GM12801 (cell line): ENCODE measurements around the gene FBN1.

Experiments used
- TF ChIP-seq, protein P1 (sequence below): IDR thresholded peaks from one replicate; pipeline ENCODE4 v1.5.1; 2011; ENCODE audit warnings: control low read depth; ENCODE audit not compliant: insufficient read length; ENCODE audit errors: extremely low read depth

The FBN1 gene

DNA sequence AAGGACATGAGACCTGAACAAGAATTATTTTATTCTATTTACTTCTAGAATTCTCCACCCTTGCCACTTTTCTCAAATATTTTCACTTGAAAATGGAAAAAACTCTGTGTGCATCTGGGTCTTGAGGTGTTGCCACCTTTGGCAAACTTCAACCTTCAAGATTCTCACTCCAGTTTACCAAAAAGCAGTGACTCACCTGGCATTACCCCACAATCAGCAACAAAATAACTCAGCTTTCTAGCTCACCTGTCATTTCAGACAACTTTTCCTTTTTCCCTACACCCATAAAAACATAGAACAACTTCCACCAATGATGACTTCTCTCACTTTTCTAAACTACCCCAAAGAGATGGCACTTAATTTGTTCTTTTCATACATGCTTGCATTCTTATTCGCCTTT is 198.5 kb downstream of the FBN1 start:
- TF ChIP-seq, protein P1, sequence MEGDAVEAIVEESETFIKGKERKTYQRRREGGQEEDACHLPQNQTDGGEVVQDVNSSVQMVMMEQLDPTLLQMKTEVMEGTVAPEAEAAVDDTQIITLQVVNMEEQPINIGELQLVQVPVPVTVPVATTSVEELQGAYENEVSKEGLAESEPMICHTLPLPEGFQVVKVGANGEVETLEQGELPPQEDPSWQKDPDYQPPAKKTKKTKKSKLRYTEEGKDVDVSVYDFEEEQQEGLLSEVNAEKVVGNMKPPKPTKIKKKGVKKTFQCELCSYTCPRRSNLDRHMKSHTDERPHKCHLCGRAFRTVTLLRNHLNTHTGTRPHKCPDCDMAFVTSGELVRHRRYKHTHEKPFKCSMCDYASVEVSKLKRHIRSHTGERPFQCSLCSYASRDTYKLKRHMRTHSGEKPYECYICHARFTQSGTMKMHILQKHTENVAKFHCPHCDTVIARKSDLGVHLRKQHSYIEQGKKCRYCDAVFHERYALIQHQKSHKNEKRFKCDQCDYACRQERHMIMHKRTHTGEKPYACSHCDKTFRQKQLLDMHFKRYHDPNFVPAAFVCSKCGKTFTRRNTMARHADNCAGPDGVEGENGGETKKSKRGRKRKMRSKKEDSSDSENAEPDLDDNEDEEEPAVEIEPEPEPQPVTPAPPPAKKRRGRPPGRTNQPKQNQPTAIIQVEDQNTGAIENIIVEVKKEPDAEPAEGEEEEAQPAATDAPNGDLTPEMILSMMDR = no peak

DNA sequence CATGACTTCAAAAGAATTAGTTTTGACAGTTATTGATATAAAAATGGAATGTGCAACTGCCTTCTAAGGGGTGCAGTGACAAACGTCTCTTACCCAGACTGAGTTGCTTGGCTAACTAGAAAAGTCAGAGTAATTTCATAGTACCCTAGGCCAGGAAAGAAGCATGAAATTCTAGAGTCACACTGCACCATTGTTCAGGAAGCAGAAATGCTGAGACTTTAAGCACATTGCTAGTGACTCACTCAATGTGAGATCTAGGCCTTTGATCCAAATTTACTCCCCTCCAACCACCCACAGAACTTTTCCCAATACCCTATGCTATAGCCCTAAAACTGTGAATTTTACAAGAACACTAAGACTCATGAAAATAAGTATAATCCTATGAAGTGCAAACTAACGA is 203.5 kb downstream of the FBN1 start:
- TF ChIP-seq, protein P1 = no peak

DNA sequence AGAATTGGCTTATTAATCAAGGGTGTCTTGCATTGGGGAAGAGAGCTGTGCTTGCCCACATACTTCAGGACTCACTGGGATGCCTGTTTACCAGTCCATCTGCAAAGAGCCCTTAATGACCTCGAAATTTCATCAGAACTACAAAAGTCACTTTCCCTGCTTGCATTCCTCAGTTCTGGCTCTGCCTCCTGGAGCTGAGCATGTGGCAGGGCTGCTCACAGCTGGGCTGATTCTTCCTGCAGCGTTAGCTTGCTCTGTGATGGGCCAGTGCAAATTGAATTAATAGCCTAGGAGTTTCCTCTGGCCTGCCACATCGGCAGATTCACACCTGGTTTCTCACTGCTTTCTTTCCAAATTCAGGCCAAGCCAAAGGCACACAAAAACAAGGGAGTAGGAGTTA is 205.4 kb downstream of the FBN1 start:
- TF ChIP-seq, protein P1 = no peak

DNA sequence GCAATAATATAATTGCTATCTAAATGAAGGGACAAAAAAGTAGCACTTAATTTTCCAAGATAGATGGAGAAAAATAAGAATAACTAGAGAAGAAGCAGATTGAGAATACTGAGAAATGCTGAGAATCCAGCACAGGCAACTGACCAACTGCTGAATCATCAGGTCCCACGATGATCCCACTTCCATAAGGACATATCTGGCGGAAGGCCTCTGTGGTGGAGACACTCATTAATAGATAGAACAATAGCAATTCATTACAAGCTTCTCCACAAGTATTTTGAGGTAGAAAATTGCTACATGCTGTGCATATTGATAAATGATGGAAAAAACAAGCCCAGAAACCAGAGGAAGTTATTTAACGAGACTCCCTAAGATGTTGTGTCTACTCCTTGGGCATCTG is 208.3 kb downstream of the FBN1 start:
- TF ChIP-seq, protein P1 = no peak

DNA sequence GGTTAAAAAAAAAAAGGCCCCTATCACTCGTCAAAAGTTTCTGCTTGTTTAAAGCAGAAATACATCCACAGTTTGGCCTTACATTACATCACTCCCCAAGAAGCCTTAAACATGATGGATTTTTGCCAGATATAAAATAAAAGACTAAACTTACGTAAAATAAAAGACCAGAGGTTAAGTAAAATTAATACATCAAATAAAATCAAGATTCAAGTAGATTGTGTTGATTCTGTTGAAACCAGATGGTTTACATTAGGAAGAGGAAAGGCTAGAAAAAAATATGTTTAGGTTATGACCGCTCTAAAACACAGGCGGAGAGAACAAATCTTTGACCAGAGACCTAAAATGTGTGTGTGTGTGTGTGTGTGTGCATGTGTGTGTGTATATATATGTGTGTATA is 210.2 kb downstream of the FBN1 start:
- TF ChIP-seq, protein P1 = no peak

DNA sequence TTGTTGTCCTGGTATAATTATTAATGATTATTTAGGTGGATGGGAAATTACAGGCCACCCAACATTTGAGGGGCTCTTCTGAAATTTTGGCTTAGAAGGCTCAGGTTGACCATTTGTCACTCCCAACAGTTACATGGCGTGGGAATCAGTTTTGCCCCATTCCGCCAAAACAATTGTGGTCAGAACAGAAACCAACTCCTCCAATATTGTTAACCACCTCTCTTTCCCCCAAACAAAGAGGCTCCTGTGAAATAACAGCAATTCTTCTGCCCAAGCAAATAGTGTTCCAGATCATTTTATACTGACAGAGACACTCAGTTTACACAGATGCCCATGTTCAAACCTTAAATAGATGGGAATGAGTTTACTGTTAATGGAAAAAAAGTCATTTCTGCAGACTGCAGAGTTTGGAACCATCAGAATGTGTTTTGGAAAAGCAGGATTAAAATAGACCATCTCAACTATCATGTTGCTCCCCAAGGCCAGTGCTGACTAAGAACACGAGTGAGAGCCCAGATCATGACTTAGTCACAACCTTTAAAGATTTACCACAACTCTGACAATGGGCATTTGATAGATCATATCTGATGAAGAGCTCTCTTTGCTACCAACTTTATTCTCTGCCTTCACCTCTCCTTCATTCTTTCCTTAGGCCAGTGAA is 212.2 kb downstream of the FBN1 start:
- TF ChIP-seq, protein P1 = no peak

DNA sequence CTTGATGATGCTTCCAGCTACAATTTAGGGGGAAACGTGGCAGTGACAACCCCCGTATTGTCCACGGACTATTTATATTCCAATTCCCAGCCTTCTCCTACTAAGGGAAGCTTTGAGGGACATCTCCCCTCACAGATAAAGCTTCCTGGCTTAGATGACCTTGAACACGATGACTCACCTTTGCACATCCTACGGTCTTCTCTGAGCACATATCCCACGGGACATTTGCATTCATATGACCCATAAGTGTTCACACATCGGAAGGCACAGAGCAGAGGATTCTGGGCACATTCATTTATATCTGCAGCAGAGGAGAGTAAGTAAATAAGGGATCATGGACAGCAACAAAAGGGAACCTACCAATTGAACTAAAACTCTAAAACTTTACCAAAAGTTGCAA is 212.8 kb downstream of the FBN1 start:
- TF ChIP-seq, protein P1 = no peak
